ENCODE data around the gene SELENOO.
A peak's percentile ranks its signal among the peaks of the same experiment; 100 is the strongest.

SELENOO gene

GRCh38 chr22:50182176-50183081 lies 18.4 kb upstream of the SELENOO start:
- peaks cover 20% of the 10 kb centered on the region for H3K79me2 ChIP-seq (ENCODE audit: control insufficient read depth, low read length)
- no peaks in the 10 kb centered on the region for H3K9me2 ChIP-seq (replicated peaks; ENCODE audit: control insufficient read depth, low read length)
- H3K9me3 ChIP-seq (ENCODE audit: control insufficient read depth, insufficient read depth, low read length), result no peaks in the 10 kb centered on the region
- H3K27ac ChIP-seq (ENCODE audit: low read depth, low read length), result no peak overlapping the region
- peaks cover 28% of the 10 kb centered on the region for H3K4me1 ChIP-seq (ENCODE audit: control insufficient read depth, low read length)
- H3K4me3 ChIP-seq (ENCODE audit: low read length), result no peak overlapping the region
- TF ChIP-seq, protein P1, sequence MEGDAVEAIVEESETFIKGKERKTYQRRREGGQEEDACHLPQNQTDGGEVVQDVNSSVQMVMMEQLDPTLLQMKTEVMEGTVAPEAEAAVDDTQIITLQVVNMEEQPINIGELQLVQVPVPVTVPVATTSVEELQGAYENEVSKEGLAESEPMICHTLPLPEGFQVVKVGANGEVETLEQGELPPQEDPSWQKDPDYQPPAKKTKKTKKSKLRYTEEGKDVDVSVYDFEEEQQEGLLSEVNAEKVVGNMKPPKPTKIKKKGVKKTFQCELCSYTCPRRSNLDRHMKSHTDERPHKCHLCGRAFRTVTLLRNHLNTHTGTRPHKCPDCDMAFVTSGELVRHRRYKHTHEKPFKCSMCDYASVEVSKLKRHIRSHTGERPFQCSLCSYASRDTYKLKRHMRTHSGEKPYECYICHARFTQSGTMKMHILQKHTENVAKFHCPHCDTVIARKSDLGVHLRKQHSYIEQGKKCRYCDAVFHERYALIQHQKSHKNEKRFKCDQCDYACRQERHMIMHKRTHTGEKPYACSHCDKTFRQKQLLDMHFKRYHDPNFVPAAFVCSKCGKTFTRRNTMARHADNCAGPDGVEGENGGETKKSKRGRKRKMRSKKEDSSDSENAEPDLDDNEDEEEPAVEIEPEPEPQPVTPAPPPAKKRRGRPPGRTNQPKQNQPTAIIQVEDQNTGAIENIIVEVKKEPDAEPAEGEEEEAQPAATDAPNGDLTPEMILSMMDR (IDR thresholded peaks at IDR 0.05; ENCODE audit: low read depth, low read length, poor library complexity, severe bottlenecking), result no peak
- TF ChIP-seq EZH2phosphoT487 (IDR thresholded peaks at IDR 0.05; ENCODE audit: borderline replicate concordance, low read length), result no peak
- H4K20me1 ChIP-seq (ENCODE audit: control insufficient read depth, insufficient read depth, low read depth, low read length), result no peaks in the 10 kb centered on the region
- H3K27me3 ChIP-seq (ENCODE audit: control insufficient read depth, low read length), result no peaks in the 10 kb centered on the region
- peaks cover 14% of the 10 kb centered on the region for H3K36me3 ChIP-seq (ENCODE audit: control insufficient read depth, low read length)
- H3K4me2 ChIP-seq (ENCODE audit: low read length), result no peak overlapping the region
- H3F3A ChIP-seq (ENCODE audit: control insufficient read depth, insufficient read depth), result peaks cover 8% of the 10 kb centered on the region

DNA sequence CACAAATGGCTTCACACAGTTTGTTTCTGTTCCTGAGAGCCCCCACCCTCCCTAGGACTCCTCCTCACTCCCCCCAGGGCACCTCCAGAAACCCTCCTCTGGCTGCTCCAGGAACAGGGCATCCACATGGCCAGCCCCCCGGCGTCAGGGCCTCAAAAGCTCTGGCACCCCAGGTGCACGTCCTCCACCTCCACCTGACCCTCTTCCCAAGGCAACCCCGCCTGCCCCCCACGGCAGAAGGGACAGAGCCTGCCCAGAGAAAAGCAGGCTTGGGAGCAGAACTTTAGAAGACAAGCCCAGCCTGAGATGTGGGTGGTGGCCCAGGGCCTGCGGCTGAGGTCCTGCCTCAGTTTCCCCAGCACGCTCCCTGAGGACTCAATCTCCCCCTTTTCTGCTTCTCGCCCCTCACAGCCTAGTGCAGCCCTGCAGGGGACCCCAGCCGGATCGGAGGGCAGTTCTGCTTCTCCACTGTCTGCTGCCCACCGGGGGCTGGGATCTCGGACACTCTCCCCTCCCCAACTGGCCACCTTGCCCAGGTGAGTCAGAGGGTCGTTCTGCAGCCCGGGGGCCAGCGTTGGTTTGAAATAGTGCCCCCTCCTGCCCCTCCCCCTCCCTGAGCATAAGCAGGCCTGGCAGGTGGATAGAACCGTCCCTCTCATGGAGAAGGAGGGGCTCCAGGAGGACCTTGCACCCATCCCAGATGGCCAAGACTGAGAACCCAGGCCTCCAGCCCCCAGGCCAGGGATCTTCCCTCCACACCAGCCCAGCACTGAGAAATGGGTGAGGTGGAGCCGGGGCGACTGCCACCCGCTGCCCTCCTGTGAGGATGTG lies 17.5 kb upstream of the SELENOO start:
- H4K20me1 ChIP-seq (ENCODE audit: control insufficient read depth, insufficient read depth, low read depth, low read length), result no peaks in the 10 kb centered on the region
- H3K79me2 ChIP-seq (ENCODE audit: control insufficient read depth, low read length), result peaks cover 29% of the 10 kb centered on the region
- no peaks in the 10 kb centered on the region for H3K9me3 ChIP-seq (ENCODE audit: control insufficient read depth, insufficient read depth, low read length)
- peaks cover 38% of the 10 kb centered on the region for H3K4me1 ChIP-seq (ENCODE audit: control insufficient read depth, low read length)
- H3K27ac ChIP-seq (ENCODE audit: low read depth, low read length), result no peak overlapping the region
- peaks cover 12% of the 10 kb centered on the region for H3F3A ChIP-seq (ENCODE audit: control insufficient read depth, insufficient read depth)
- no peaks in the 10 kb centered on the region for H3K9me2 ChIP-seq (replicated peaks; ENCODE audit: control insufficient read depth, low read length)
- peaks cover 20% of the 10 kb centered on the region for H3K36me3 ChIP-seq (ENCODE audit: control insufficient read depth, low read length)
- peak overlapping the region; percentile 97; the same call in 1 of the 2 replicates for H3K4me2 ChIP-seq (ENCODE audit: low read length)
- no peaks in the 10 kb centered on the region for H3K27me3 ChIP-seq (ENCODE audit: control insufficient read depth, low read length)
- no peak overlapping the region for H3K4me3 ChIP-seq (ENCODE audit: low read length)
- no peak for TF ChIP-seq EZH2phosphoT487 (IDR thresholded peaks at IDR 0.05; ENCODE audit: borderline replicate concordance, low read length)
- TF ChIP-seq, protein P1 (IDR thresholded peaks at IDR 0.05; ENCODE audit: low read depth, low read length, poor library complexity, severe bottlenecking), result no peak

DNA sequence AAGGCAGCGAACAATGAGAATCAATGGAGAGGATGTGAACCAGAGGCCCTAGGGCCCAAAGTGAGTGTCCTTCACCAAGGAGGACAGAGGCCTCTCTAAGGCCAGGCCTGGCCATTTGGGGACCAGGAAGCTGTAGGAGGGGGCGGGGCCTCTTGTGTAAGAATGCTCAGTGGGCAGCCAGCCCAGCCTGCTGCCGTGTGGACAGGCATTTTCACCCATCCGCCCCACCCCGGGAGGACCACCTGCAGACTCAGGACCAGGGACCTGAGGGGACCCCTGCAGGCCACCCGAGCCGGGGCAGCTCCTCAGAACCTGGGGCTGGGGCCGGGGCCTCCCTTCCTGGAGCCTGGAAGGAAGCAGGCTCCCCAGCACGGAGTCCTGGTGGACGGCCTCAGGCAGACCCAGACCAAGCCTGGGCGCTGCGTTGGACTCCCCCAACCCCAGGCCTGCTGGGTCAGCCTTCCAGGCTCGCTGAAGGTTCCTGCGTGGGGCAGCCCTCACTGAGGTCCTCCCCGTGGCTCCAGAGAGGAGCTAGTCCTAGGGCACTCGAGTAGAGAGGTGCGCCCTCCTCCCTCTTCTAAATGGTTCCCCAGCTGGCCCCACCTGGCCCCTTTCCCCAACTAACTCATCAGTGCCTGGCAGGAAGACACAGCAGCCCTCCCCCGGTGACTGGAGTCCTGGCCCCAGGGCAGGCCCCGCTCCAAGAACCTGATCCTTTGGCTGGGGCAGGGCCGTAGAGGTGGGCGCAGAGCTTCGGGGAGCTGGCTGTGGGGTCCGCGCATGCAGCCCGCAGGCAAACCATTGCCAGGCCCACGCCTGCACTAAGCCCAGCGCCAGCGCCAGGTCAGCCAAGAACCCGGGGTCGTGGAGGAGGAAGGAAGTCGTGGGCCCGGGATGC lies 16.6 kb upstream of the SELENOO start:
- TF ChIP-seq, protein P1 (IDR thresholded peaks at IDR 0.05; ENCODE audit: low read depth, low read length, poor library complexity, severe bottlenecking), result no peak
- TF ChIP-seq EZH2phosphoT487 (IDR thresholded peaks at IDR 0.05; ENCODE audit: borderline replicate concordance, low read length), result no peak
- Histone ChIP-seq H3K27me3 (ENCODE audit: control insufficient read depth, low read length) (no peaks in the 10 kb centered on the region), H3K79me2 (ENCODE audit: control insufficient read depth, low read length) (peaks cover 37% of the 10 kb centered on the region), H3K9me3 (ENCODE audit: control insufficient read depth, insufficient read depth, low read length) (no peaks in the 10 kb centered on the region), H3K27ac (ENCODE audit: low read depth, low read length) (no peak overlapping the region), H4K20me1 (ENCODE audit: control insufficient read depth, insufficient read depth, low read depth, low read length) (no peaks in the 10 kb centered on the region), H3F3A (ENCODE audit: control insufficient read depth, insufficient read depth) (peaks cover 21% of the 10 kb centered on the region), H3K36me3 (ENCODE audit: control insufficient read depth, low read length) (peaks cover 29% of the 10 kb centered on the region), H3K4me3 (ENCODE audit: low read length) (peak overlapping the region; percentile 97), H3K9me2 (replicated peaks; ENCODE audit: control insufficient read depth, low read length) (no peaks in the 10 kb centered on the region), H3K4me2 (ENCODE audit: low read length) (peak overlapping the region; percentile 97), H3K4me1 (ENCODE audit: control insufficient read depth, low read length) (peaks cover 47% of the 10 kb centered on the region)
